Ovary (tissue), 10 donors: ENCODE data around the gene MPPED2. TPM values are rescaled to one million over a fixed set of nuclear protein-coding genes. Genes with fewer than 3 reads are reported as not detected.

ENCODE experiments used
- DNase-seq, 5 donors: peaks; one replicate each; pipeline ENCODE4 v3.0.0-alpha.2; 2019 to 2020
- H3K27ac ChIP-seq, 2 donors: fragments of 200-600 bp; one replicate each; pipeline versions ENCODE4 v1.5.1 to v1.8.0; 2019 to 2022
- H3K27me3 ChIP-seq: fragments of 200-600 bp; one replicate; pipeline ENCODE4 v1.8.0; 2022
- H3K36me3 ChIP-seq: fragments of 200-600 bp; sonication (generic); one replicate; pipeline ENCODE4 v1.5.1; 2019
- H3K4me1 ChIP-seq: one replicate; pipeline ENCODE4 v1.8.1; 2013; ENCODE audit warnings: mild to moderate bottlenecking, moderate library complexity; ENCODE audit not compliant: insufficient read depth
- H3K4me3 ChIP-seq: fragments of 200-600 bp; sonication (generic); one replicate; pipeline ENCODE4 v1.5.1; 2017
- H3K9me3 ChIP-seq, 2 donors: fragments of 200-600 bp in 1 of 2; sonication (generic) in 1 of 2; one replicate each; pipeline versions ENCODE4 v1.5.1 to v1.8.1; 2013 to 2019; ENCODE audit warnings: mild to moderate bottlenecking in 1 of 2, moderate library complexity in 1 of 2
- EP300 ChIP-seq: sonication (generic); formaldehyde crosslinking; IDR thresholded peaks from one replicate; pipeline ENCODE4 v1.6.1; 2017; ENCODE audit warnings: antibody characterized with exemption
- POLR2A ChIP-seq: fragments of 450-650 bp; IDR thresholded peaks from one replicate; pipeline ENCODE4 v1.6.1; 2017; ENCODE audit warnings: antibody characterized with exemption, mild to moderate bottlenecking, moderate library complexity
- WGBS, 3 donors: extraction: QIAGEN DNeasy Blood & Tissue Kit in 1 of 3; methylation state at CpG; one replicate each; pipeline versions ENCODE4 v1.1.5 to v1.1.7; 2013 to 2017; 5-methylcytosine and 5-hydroxymethylcytosine counted together
- intact Hi-C, 4 donors: fragments of 100-400 bp; cut with DNase I; formaldehyde crosslinking; loops; one replicate each; pipeline versions ENCODE4 v1.11.0 to v1.15.1; 2022 to 2023
- long read RNA-seq, 3 donors: library from polyadenylated mRNA in 2 of 3; unstranded in 2 of 3; transcript quantifications; one replicate each; pipeline ENCODE4 v2.0.0 and lab custom pipeline, GENCODE V29; 2021 to 2026
- polyA plus RNA-seq, 2 donors: library from polyadenylated mRNA; stranded (reverse); fragments of 200-250 nt in 1 of 2; fragments of 350-450 nt in 1 of 2; fragmentation: Illumina TruSeq in 1 of 2; extraction: RNeasy Lipid Tissue Mini Kit (QIAGEN cat#74804) in 1 of 2; gene quantifications; one replicate each; pipeline ENCODE4 v1.2.3, GENCODE V29; 2013 to 2014
- total RNA-seq, 7 donors: library from RNA; depleted of rRNA in 2 of 7; stranded (reverse); fragments of >200 nt in 2 of 7; fragmentation: NEBNext Ultra II Directional in 3 of 7; extraction: Animal tissue kit (Norgen Biotek cat#: 25700) in 3 of 7; gene quantifications; one replicate each; pipeline versions ENCODE4 v1.1.0 to v1.2.4, GENCODE V29; 2016 to 2023
- TF ChIP-seq, protein P1 (sequence below), 3 donors: fragments of 450-650 bp in 2 of 3; fragments of 200-600 bp in 1 of 3; IDR thresholded peaks; one replicate each; pipeline versions ENCODE4 v1.5.1 to v1.8.0; 2016 to 2022; ENCODE audit warnings: antibody characterized with exemption in 3 of 3, mild to moderate bottlenecking in 1 of 3
- donor health status: DM: no; HTN: no; CAD: no; lungs with moderate emphysema.
- donor health status: DM: no; HTN: no; CAD: no.
- donor health status: Bipolar disorder and iron deficiency.
- donor health status: DM: yes; HTN: yes; CAD: no.
- donor health status: DM: no; HTN: no; CAD: no.
- donor health status: DM: yes; HTN: yes; CAD: no.

Gene MPPED2
- total RNA-seq (10 to 100 TPM in 1 of 7 donors, 1 to 10 TPM in 4, under 1 TPM in 2; 0.30 to 10.1 (median 2.9) TPM), polyA plus RNA-seq (1 to 10 TPM in 1 of 2 donors, under 1 TPM in 1; 0.54 to 7.6 TPM)
- long read RNA-seq, donor 1, partial matches to known transcripts = 0 of 1 reads
- long read RNA-seq, donor 1, other reads (novel, unspliced or antisense) = 1 of 1 reads
- long read RNA-seq, donor 2 = 0 reads
- long read RNA-seq, donor 3, partial matches to known transcripts = 0 of 1 reads
- long read RNA-seq, donor 3, other reads (novel, unspliced or antisense) = 1 of 1 reads

DNA sequence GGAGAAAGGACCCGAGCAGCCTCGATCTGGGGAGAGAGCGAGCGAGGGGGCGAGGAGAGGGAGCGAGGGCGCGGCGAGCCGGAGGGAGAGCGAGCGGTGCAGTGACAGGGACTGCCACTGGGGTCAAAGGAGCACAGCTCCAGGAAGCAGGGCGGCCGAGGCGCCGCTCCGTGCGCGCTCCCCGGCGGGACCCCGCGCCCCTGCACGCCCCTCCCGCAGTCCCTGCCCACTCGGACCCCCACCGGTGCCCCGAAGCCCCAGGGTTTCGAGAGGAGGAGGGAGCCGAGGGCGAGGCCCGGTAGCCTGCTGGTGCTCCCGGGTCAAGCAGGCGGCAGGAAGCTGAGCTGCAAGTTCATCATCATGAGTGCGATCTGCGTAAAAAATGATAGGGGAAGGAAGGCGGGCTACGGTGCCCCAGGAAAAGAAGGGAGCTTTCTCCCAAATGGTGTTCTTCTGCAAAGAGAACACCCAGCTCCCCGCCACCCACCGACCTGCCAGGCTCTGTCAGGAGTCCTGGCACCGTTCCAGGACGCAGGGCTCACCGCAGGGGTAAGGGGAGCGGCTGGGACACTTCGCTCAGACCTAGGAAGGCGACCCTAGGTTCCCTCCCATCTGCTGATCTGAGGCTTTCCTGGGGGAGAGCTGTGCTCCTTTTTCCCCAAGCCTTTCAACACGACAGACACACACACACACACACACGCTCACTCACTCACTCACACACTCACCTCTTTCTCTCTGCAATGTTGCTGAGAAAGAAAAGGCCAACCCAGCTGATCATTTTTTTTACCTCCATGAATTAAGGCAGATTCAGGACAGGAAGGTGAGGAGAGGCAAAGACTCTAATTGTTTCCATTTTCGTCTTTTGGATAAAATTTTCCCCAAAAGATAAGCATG, at the start of gene MPPED2:
Gene MPPED2, minus strand, starts transcription at position 103 of the 894 bp plus-strand sequence. CDS start 5,980 bp downstream, outside the sequence.
- peak; percentile 8 to 33 (median 27) for DNase-seq
- intact Hi-C loops = no loop called here
- Histone ChIP-seq H3K4me3 (peak within 1 kb of the TSS; percentile 46), H3K27ac (peak within 1 kb of the TSS in 1 of 2 donors; percentile 48), H3K9me3 (no peaks in the 10 kb centered on the region), H3K27me3 (no peaks in the 10 kb centered on the region), H3K4me1 (peaks cover 4% of the 10 kb centered on the region), H3K36me3 (no peaks in the 10 kb centered on the region)
- TF ChIP-seq POLR2A = no peak
- no peak for TF ChIP-seq EP300
- TF ChIP-seq, protein P1, sequence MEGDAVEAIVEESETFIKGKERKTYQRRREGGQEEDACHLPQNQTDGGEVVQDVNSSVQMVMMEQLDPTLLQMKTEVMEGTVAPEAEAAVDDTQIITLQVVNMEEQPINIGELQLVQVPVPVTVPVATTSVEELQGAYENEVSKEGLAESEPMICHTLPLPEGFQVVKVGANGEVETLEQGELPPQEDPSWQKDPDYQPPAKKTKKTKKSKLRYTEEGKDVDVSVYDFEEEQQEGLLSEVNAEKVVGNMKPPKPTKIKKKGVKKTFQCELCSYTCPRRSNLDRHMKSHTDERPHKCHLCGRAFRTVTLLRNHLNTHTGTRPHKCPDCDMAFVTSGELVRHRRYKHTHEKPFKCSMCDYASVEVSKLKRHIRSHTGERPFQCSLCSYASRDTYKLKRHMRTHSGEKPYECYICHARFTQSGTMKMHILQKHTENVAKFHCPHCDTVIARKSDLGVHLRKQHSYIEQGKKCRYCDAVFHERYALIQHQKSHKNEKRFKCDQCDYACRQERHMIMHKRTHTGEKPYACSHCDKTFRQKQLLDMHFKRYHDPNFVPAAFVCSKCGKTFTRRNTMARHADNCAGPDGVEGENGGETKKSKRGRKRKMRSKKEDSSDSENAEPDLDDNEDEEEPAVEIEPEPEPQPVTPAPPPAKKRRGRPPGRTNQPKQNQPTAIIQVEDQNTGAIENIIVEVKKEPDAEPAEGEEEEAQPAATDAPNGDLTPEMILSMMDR (IDR thresholded peaks at IDR 0.05) = no peak
- WGBS, 3 donors = 10 to 14% (median 12%) methylated on average over 41 to 49 of the region's 49 CpGs

DNA sequence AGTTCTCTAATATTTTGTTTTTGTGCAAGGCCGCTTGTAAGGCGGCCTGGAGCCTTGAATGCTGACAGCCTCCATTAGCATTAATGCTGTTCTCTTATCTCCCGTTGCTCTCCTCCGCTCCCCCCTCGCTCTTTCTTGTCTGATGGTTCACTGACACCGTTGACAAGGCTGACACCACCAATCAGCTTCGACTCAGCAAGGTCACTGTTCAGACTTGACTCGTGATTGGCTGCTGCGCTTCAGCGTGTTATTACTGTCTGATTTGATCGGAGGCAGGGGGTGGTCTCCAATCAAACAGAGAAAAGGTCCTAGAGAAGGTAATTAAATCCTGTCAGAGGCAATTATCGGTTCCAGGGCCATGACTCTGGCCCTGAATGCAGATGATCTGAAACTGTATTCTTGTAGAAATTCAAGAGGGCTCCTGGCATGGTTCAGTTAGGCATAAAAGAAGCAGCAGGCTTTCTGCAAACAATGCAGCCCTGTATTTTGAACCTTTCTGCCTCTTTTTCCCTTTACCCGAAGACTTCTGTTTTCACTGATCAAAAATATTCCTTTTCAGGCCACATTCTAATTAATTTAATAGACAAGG, 49.3 kb upstream of the MPPED2 start:
- WGBS, 3 donors = 45 to 59% (median 48%) methylated on average over 13 of the region's 13 CpGs
- no peak for DNase-seq
- H3K27ac ChIP-seq = no peak overlapping the region
- no peaks in the 10 kb centered on the region for H3K27me3 ChIP-seq
- no peaks in the 10 kb centered on the region for H3K9me3 ChIP-seq
- no peaks in the 10 kb centered on the region for H3K4me1 ChIP-seq
- H3K4me3 ChIP-seq = no peak overlapping the region
- no peak for TF ChIP-seq EP300
- no peaks in the 10 kb centered on the region for H3K36me3 ChIP-seq
- intact Hi-C loops = no loop called here

- intact Hi-C loops = no loop called here
- 73 to 79% (median 76%) methylated on average over 3 of the region's 3 CpGs for WGBS, 3 donors
- no peaks in the 10 kb centered on the region for H3K27me3 ChIP-seq
- TF ChIP-seq, protein P1 (IDR thresholded peaks at IDR 0.05) = no peak
- TF ChIP-seq POLR2A (no peak), EP300 (no peak)
- H3K4me3 ChIP-seq = no peak overlapping the region
- H3K27ac ChIP-seq = no peak overlapping the region
- DNase-seq = no peak
- no peaks in the 10 kb centered on the region for H3K4me1 ChIP-seq
- H3K9me3 ChIP-seq = no peaks in the 10 kb centered on the region
- H3K36me3 ChIP-seq = no peaks in the 10 kb centered on the region
These were observed 45.0 kb upstream of the MPPED2 start for GRCh38 chr11:30631148-30631547.

GRCh38 chr11:30619767-30620166, 33.6 kb upstream of the MPPED2 start:
- Histone ChIP-seq H3K9me3 (no peaks in the 10 kb centered on the region), H3K27ac (no peak overlapping the region), H3K4me1 (no peaks in the 10 kb centered on the region), H3K36me3 (no peaks in the 10 kb centered on the region), H3K27me3 (no peaks in the 10 kb centered on the region), H3K4me3 (no peak overlapping the region)
- TF ChIP-seq, protein P1 (IDR thresholded peaks at IDR 0.05) = no peak
- TF ChIP-seq EP300 = no peak
- no peak for TF ChIP-seq POLR2A
- intact Hi-C loops = no loop called here
- 69 to 89% (median 79%) methylated on average over 1 of the region's 1 CpG for WGBS, 3 donors
- DNase-seq = no peak
